Measurements from ENCODE around the gene ODF2L.
"Not testable (repeated sequence)": the region's sequence is repeated elsewhere in the genome, so short reads cannot be mapped to it uniquely, and the experiment has no call there.

The ODF2L gene

DNA sequence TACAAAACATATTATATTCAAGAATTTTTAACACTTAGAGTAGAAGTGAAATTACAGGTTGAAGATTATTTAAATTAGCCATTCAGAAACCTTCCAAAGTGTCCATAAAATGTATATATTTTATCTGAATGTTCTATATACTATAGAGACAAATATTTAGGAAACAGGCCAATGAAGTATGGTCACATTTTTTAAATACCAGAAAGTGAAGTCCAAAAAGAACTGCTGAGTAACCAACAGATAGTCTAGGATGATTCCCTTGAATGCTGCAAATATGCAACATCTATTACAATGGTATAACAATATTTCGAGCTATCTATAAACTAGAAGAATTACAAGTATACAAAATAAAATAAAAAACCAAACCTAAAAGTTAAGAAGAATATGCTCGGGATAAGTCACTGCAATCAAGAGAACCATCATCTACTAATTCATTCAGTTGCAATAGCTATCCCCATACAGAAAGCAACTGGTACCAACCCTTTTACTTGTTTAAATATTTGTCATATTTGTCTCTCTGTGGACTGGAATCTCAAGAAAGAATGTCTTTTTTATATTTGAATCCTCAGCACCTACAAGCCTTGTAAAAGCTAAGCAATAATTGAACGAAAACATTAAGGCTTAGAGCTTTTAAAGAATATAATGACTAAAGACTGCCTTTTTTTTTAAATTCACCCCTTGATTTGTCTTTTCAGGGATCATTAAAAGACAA is 8.1 kb downstream of the ODF2L start:
- no peak for DNase-seq (ENCODE audit: low read depth in 3 of 3)

DNA sequence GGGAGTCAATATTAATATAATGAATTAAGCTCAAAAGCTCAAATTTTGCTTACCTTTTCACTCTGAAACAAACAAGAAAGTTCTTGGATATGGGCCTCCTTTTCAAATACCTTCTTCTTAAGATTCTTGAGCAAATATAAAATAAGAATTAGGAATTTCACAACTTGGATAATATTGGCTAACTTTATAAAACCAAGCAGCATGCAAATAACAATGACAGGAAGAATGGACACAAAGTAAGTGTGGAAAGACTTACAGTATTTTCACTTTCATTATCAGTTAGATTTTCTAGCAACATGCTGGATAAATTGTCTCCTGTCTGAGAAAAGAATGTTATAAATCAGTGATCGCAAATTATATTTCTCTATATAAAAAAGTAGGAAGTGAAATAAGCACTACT is 13.2 kb downstream of the ODF2L start:
- no peak for DNase-seq (ENCODE audit: low read depth in 3 of 3)

DNA sequence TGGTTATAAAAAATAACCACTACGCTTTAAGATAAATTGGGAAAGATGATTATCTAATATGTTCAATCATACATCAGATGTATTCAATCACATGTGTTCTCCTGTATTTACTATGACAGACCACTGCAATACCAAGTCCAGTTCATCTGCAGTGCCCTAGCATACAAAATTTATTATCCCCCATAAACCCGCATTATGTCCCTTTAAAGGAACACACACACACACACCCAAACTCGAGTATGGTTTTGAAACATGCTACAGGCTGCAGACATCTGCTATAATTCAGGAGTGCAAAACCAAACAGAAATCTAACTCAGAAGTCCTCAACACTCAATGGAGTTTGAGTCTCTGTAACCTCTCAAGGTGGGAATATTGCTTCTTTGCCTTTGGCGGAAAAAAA is 14.9 kb downstream of the ODF2L start:
- no peak for DNase-seq (ENCODE audit: low read depth in 3 of 3)

- DNase-seq (ENCODE audit: low read depth in 3 of 3) = no peak
Observed at GRCh38 chr1:86380257-86380861, 15.8 kb downstream of the ODF2L start.

DNA sequence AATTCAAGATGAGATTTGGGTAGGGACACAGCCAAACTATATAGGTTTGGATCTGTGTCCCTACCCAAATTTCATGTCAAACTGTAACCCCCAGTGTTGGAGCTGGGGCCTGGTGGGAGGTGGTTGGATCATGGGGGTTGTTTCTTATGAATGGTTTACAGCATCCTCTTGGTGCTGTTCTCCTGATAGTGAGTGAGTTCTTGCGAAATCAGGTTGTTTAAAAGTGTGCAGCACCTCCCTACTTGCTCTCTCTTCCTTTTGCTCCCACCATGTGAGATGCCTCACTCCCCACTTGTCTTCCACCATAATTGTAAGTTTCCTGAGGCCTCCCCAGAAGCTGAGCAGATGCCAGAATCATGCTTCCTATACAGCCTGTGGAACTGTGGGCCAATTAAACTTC is 17.3 kb downstream of the ODF2L start:
- no peak for DNase-seq (ENCODE audit: low read depth in 3 of 3)

DNA sequence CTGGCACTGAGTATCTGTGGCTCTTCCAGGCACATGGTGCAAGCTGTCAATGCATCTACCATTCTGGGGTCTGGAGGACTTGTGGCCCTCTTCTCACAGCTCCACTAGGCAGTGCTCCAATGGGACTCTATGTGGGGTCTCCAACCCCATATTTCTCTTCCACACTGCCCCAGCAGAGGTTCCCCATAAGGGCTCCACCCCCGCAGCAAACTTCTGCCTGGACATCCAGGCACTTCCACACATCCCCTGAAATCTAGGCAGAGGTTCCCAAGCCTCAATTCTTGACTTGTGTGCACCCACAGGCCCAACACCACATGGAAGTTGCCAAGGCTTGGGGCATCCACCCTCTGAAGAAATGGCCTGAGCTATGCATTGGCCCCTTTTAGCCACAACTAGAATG is 18.8 kb downstream of the ODF2L start:
- no peak for DNase-seq (ENCODE audit: low read depth in 3 of 3)

DNA sequence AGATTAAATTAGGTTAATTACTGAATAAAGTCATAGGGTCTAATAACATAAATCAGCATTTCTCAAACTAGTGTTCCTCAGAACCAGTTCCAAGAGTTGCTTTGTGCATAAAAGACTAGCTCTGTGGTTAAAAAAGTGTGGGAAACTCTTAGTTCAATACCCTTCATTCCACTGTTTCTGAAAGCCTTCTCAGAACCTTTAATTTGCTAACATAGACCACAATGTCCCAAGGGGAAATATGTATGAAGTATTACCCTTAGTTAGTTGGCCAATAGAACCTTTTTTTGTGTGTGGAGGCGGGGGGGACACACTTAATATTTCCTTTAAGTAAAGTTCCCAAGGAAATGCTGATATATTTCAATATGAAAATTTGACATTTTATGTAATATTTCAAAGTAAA is 20.4 kb downstream of the ODF2L start:
- DNase-seq (ENCODE audit: low read depth in 3 of 3) = no peak

GRCh38 chr1:86370601-86371022 is 25.5 kb downstream of the ODF2L start:
- no peak for DNase-seq (ENCODE audit: low read depth in 3 of 3)

DNA sequence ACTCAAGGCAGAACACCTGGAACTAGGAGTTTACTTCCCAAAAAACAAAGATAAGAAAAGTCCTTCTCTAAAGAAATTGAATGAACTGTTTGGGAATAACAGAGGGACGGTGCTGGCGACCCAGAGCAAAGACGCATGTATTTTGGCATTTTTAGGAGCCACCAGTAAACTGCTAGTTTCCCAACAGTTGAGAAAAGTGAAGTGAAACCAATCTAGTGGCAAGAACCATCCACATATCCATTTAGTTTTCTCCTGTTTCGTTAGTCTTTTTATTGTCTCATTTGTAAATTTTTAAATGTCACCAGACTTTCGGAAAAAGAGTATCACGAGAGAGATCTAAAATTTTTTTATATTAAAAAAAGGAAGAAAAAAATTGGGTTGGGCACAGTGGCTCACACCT is 30.2 kb downstream of the ODF2L start:
- DNase-seq (ENCODE audit: low read depth in 3 of 3) = no peak

DNA sequence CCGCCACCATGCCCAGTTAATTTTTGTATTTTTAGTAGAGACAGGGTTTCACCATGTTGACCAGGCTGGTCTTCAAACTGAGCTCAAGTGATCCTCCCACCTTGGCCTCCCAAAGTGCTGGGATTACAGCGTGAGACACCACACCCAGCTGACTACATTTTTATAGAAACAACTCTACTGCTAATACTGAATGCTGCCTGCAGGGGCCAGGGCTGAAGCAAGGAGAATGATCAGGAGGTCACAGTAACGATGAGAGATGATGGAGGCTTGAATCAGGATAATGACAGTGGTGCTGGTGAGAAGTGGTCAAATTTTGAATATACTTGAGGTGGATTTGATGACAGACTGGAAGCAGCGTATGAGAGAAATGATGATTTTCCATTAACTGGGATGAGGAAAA is 33.3 kb downstream of the ODF2L start:
- no peak for DNase-seq (ENCODE audit: low read depth in 3 of 3)

DNA sequence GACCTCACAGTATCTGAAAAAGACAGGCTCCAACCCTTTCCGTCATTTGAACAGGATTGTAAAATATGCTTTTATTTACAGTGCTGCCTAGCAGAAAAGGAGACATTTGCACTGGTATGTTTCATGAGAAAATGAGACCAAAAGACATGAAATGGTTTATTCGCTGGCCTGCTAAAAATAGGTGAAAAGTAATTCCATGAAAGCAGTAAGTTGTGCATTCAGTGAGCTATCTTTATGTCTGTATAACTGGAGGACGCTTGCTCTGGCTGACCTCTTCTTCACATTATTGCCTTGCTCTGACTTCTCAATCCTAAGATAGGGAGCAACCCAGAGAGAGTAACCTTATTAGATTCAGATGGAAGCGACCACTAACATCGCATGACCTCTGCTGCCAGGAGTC is 38.3 kb downstream of the ODF2L start:
- no peak for DNase-seq (ENCODE audit: low read depth in 3 of 3)

DNA sequence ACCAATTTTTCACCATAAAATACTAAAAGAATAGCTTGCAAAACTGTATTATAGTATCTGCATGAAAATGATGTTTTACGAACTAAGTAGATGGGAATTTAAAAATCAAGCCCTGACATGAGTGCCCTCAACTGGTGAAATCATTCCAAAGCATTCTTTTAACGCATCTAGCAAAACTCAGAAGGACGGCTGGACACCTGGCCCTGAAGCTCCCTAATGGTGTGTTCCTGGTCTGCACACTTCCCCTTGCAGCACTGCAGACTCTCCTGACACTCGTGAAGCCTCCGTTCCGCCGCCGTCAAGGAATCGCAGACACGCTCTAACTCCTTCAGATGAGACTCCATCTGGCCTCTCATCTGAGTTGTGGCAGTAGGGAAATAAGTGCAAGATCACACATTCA is 39.9 kb downstream of the ODF2L start:
- DNase-seq (ENCODE audit: low read depth in 3 of 3) = no peak

- no peak for DNase-seq (ENCODE audit: low read depth in 3 of 3)
Observed at GRCh38 chr1:86352086-86352485, 44.0 kb downstream of the ODF2L start.

GRCh38 chr1:86350230-86350629 is 45.9 kb downstream of the ODF2L start:
- DNase-seq (ENCODE audit: low read depth in 3 of 3) = not testable (repeated sequence)

DNA sequence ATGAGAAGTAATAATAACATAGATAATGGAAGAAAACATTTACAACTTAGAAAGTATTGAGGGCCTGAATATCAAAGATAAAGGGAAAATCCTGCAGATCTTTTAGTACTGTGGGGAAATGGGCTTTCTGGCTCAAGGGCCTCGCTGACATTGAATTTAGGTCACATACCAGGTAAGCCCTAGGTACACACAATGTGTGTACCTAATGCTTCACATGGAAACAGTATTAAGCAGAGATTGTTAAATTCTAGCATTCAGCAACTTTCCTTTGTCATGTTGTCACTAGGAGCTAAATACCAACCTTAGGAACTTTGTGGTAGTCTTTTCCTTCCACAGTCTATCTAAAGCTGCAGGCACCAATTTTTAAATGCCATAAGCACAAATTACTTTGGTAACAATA is 49.7 kb downstream of the ODF2L start:
- DNase-seq (ENCODE audit: low read depth in 3 of 3) = no peak

DNA sequence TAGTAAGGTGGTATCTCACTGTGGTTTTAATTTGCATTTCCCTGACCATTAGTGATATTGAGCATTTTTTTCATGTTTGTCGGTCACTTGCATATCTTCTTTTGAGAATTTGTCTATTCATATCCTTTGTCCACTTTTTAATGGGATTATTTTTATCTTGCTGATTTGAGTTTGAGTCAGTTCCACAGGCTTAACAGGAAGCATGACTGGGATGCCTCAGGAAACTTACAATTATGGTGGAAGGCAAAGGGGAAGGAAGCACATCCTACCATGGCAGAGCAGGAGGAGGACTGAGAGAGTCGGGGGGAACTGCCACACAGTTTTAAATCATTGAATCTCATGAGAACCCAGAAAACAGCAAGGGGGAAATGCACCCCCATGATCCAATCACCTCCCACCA is 51.1 kb downstream of the ODF2L start:
- DNase-seq (ENCODE audit: low read depth in 3 of 3) = no peak

- no peak for DNase-seq (ENCODE audit: low read depth in 3 of 3)
Observed at GRCh38 chr1:86339906-86340305, 56.2 kb downstream of the ODF2L start.

DNA sequence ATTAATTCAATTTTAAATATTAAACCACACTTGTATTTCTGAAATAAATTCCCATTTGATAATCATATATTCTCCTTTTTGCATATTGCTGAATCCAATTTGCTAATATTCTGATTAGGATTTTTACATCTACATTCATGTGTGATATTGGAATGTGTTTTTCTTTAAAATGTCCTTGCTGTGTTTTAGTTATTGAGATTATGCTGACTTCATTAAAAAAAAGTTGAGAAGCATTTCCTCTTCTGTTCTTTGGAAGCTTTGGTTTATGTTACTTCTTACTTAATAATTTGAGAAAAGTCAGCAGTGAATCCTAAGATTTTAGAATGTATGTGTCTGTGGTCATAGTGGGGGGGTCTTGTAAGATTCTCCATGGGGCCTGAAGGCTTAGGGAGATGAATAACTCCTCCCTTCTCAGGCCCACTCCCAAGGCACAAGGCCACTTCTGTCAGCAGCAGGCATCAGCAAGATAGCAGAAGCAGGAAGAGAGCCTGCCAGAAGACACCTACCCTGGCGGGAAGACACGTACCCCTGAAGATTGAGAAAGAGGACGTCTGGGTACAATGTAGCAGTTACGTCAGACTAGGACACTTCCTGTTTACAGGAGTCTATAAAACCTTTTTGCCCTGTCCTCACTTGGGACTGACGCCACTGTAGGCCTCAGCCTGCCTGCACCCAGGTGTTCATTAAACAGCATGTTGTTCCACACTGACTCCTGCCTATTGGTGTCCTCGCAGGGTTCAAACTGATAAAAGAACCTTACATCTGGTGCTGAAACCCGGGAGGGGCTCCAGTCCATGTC is 56.9 kb downstream of the ODF2L start:
- no peak for DNase-seq (ENCODE audit: low read depth in 3 of 3)

DNA sequence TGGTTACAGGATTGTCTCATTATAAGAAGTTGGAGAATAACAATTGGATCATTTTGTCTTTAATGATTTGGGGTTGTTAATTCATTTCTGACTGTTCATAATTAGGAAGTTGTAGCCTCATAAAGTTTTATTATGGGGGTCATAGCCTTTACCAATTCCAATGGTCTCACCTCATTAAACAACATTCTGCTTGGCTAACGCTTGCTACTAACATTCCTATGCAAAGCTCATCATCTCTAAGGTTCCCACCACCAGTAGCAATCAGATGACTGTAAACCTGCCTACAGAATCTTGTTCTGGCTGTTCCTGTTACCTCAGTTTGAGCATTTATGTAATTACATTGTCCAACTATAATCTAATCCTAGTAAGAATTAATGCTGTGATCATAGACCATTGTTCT is 60.2 kb downstream of the ODF2L start:
- no peak for DNase-seq (ENCODE audit: low read depth in 3 of 3)

DNA sequence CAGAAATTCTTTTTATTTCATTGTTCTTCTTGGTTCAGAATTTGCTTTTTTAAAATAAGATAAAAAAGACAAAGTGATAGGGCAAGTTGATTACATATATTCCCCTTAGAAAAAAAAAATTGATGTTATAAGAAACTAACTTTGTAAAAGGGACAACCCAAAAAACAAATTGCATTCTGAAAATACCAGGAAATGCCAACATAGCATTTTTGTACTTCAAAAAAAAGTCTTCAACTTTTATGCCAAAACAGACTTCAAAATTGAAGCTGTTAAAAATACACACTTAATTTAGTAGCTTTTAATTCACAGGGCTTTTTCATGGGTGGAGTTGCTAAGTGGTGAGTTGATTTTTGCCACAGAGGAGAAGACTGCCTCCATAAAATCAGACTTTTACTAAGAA is 70.9 kb downstream of the ODF2L start:
- DNase-seq (ENCODE audit: low read depth in 3 of 3) = no peak

GRCh38 chr1:86324130-86324822 is 71.8 kb downstream of the ODF2L start:
- DNase-seq (ENCODE audit: low read depth in 3 of 3) = no peak

DNA sequence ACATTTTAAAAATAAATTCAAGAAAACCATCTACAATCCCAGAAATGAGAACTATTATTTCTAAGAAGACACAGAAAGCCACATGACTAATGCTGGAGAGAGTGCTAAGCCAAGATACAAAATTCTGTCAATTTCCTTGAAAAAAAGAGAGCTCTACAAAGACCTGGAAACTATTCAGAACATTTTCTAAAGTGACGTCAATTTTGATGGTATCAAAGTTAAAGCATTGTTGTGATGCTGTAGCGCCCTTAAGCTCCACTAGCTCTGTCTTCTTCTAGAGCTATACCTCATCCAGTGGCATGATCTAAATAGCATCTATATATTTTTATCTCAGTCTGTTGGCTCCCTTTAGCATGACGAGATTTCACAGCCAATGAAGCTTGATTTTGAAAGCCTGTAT is 73.9 kb downstream of the ODF2L start:
- DNase-seq (ENCODE audit: low read depth in 3 of 3) = no peak
